ENCODE results near the gene OLFML1. TPM values are rescaled to one million over a fixed set of nuclear protein-coding genes. Genes with fewer than 3 reads are reported as not detected.

OLFML1 gene
- total RNA-seq, 1 experiment from 2014 or later, result 0.21 TPM

DNA sequence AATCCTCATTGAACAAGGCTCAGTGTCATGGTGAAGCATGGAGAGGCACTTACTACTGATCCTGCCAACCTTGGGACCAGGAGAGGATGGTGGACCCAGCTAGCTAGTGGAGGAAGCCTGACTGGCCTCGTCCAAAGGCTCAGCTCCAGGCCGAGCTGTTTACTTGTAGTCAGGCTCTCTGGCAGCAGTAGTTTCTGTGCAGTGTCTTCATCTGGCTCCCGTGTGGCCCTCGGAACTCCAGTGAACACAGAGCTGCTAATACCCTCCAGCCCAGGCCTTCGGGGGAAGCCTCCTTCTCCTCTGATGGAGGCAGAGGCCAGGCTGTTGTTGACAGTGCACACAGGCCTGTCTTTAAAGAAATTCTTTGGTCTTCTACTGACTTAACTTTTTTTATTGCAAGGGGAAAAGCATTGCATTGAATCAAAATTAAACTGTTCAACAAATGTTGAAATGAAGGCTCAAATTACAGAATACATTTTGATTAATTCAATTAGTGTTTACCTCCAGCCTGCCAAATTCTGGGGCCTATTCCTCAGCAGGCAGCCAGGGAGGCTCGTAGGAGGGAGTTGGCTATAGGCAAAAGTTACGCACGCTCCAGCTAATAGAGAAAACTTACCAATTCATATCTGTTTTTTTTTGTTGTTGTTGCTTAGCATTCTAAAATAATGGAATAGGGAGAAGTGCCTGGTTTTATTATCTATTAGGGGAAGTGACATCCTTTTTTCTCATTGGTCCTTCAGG is 47.3 kb downstream of the OLFML1 start:
- DNase-seq (ENCODE audit: low spot score), result no peak

DNA sequence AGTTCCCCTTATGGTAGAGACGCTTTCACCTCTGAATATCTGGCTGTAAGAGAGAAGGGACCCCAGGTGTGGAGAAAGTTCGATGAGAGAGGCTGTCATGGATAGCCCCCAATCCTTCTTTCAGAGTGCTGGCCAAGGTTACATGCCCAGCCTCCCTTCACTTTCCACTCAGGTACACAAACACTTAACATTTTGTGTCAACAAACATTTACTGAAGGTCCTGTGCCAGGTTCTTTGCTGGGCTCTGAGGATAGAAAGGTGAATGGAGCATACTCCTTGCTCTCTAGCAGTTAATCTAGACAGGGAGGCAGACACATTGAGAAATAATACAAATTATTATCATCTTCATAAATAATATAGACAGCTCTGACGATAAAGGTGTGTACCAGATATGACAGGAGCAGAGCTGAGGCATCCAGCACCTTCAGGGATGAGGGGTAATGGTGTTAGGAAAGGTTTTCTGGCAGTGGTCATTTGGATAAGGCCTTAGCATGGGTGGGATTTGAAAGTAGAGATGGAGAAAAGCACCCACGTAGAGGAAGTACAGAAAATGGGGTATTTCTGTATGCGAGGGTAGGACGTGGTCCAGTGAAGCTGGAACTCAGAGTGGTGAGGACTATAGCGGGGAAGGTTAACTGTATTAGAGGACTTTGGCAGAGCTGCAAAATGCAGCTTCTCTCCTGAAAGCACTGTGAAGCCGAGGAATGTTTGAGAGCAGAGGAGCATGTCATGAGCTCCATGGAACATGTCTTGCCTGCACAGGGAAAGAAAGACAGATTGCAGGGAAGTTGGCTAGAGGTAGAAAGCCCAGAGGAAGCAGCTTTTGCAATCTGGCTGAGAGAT is 48.1 kb downstream of the OLFML1 start:
- no peak for DNase-seq (ENCODE audit: low spot score)

DNA sequence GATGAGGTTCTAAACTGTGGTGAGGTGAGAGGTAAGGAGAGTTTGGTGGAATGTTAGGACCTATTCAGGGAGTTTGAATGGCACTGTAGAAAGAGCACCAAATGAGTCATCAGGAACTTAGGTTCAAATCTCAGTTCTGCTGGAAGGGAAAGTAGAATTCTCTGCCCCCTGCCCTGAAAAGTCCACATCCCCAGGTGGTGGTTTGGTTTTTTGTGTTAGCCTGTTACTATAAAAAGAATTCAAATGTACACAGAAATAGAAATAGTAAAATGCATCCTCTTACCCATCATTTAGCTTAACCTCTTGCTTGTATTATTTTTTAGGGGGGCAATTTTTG is 48.7 kb downstream of the OLFML1 start:
- DNase-seq (ENCODE audit: low spot score), result no peak

DNA sequence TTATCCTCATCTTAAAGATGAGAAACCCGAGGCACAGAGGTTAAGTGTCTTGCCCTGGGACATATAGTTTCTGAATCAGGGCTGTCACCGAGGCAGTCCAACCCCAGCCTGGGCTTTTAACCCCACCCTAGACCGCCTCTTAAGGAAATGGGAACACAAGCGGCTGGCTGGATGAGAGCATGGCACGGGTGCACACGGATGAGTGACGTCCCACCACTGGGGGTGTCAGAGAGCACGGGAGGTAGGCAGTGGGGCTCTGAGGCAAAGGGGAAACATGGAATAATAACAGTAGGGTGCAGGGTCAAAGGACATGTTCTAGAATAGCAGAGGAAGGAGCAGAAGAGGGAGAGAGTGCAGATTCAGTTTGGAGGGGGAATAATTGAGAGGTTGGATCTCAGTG is 50.8 kb downstream of the OLFML1 start:
- no peak for DNase-seq (ENCODE audit: low spot score)

DNA sequence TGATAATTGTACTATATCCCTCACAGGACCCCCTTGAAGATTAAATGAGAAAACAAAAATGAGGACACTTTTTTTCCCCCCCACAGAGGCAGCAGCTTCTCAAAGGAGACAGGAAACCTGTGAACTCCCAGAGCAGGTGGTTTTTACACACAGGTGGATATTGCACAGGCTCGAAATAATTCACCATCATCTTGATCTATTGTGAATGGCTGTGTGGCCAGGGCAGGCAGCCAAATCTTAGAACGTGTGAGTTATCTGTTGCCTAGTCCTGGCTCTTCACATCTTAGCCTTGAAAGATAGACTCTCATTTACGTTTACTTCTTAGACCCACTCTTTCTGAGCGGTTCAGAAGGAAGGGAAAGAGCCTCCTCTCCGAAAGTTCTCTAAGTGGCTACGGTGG is 52.0 kb downstream of the OLFML1 start:
- DNase-seq (ENCODE audit: low spot score), result no peak

DNA sequence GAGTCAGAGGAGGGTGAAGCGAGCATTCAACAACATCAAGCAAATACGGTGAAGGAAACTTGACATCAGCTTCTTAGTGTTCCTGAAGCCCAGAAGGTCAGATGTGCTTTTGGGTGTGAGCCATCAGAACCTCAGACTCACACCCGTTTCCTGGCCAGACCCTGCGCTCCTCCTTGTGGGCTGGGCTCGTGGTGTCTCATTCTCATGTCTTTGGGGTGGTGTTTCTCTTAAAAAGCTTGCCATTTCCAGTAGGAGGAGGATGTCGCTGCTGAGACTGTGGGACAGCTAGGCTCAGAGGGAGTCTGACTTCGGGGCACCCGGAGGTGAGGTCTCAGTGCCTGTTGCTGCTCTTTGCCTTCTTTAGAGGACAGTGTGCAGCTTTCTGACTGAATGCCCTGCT is 52.7 kb downstream of the OLFML1 start:
- no peak for DNase-seq (ENCODE audit: low spot score)

DNA sequence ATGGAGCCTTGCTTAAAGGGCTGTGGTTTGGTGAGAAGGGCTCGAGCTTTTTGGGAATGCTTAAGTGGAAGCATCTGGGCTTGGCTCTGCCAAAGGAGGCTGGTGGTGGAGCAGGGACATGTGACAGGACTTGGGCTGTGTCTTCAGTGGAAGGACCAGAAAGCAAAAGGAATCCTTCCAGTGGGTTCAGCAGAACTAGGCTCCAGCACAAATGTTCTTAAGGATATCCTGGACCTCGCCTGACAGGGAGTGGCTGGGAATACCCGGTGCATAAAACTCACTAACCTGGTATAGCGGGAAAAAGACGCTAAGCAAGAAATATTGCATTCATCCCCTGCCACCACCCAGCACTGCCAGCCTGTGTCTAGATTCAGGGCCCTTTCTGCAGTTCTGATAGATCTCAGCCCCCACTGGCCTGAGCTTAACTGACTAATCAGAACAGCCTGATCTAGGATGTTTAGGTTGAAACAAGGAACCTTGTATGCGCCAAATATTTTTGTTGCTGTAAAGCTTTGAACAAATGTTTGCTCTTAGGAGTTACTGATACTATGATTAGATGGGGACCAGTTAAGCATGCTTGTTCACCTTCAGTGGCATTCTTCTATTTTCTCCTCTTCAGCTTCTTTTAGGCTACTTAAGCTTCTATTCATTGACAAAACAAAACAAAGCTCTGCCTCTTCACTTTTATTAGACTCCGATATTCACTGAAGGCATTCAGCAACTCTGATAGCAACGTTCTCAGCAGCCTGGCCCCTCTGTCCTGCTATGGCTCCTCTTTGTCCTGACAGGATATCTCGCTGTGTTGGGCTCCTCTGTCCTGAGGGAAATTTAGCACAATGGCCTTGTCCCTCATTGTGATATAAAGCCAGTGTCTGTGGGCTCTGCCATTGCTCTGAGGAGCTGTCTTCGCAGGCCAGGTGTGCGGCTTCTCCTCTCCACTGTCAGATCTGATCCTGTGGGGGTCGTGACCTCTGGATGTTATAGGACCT is 53.5 kb downstream of the OLFML1 start:
- no peak for DNase-seq (ENCODE audit: low spot score)

DNA sequence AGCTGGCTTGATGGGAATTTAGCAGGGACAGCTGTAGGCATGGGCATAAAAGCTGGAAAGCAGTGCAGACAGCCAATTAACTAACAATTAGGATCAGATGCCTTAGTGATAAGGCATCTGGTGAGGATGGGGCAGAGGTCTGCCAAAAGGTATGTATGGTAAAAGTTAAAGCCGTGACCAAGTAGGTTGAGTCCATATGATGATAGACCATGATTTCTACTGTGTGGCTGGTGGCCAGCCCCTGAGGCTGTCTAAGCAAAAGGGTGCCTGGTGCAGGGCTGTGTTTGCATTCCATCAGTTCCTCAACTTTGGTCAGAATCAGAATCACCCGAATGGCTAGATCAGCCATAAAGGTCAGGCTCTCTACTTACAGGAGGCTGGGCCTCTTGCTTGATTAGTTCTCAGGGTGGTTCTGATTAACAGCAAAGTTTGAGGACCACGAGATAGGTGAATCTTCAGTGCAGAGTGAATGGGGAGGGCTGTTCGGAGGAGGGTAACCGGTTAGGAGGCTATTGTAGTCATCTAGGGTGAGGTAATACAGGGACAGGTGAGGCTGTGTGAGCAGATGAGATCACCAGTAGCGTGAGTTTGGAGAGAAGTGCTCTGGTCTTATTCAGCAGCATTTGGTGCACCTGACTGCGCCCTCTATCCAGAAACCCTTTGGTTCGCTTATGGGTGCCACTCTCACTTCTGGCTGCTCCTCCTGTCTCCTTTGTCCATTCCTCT is 55.7 kb downstream of the OLFML1 start:
- no peak for DNase-seq (ENCODE audit: low spot score)

DNA sequence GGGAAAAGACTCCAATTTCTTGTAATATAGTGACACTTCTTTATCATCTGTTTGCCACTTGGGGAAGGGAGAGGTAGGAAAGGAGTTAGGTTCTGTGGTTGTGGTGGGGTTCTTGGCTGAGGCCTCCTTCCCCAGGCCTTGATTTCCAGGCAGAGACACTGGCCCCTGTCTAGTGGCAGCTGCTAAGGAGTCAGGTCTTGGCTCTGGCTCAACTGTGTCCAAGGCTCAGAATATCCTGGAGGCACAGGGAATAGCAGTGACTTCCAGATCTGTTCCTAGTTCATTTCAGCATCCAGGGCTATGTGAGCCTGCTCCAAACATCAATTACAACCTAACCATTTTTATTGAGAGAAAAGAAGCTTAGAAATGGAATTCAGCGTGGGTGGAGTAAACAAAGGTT is 58.0 kb downstream of the OLFML1 start:
- no peak for DNase-seq (ENCODE audit: low spot score)

DNA sequence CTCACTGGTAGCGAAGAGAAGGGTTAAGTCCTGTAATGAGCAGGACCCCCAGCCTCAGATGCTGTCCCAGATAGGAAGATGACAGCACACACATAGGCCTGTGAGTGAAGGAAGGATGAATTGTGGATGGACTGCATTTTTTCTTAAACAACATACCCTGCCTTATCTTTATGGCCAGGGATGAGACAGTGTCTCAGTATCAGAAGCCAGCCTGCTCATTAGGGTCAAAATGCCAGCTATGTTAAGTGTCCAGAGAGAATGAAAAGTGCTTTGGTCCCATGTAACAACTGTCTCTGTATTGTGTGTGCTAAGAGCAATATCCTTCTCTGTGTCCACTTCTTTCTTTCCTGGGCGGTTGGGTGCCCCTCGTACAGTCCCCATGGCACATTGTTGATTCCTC is 58.7 kb downstream of the OLFML1 start:
- no peak for DNase-seq (ENCODE audit: low spot score)

DNA sequence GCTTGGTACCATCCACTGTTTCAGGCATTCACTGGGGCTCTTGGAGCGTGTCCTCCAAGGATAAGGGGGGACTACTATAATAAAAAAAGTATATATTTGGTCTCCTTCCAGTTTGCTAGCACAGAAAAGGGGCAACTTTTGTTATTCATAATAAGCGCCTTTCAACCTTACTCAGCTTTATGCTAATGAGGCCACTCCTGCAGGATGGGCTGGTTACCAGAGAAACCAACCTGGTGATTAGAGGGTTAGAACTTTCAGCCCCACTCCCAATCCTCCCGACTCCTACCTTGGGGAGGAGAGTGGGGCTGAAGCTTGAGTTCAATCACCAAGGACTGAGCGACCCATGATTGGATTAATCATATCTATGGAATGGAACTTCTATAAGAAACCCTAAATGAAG is 60.3 kb downstream of the OLFML1 start:
- DNase-seq (ENCODE audit: low spot score), result no peak

DNA sequence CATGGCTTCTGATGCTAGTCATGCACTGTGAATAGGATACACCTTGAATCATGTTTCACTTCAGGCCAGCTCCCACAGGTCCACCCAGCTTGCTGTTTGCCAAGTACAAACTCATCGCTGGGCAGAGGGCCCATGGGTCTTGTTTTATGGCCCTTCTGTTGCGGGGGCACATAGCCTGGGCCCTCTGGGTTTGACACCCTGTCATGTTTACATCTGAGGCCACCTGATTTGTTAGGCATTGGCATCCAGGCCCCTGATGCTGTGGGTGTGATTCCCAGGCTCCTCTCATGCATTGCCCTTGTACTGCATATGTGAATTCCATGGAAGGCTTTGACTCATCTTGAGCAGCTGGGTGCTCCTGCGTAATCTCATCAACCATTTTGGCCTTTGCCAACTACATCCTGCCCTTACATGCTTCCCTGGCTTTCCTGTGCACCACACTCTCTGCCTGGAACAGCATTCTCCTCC is 61.1 kb downstream of the OLFML1 start:
- DNase-seq (ENCODE audit: low spot score), result no peak

DNA sequence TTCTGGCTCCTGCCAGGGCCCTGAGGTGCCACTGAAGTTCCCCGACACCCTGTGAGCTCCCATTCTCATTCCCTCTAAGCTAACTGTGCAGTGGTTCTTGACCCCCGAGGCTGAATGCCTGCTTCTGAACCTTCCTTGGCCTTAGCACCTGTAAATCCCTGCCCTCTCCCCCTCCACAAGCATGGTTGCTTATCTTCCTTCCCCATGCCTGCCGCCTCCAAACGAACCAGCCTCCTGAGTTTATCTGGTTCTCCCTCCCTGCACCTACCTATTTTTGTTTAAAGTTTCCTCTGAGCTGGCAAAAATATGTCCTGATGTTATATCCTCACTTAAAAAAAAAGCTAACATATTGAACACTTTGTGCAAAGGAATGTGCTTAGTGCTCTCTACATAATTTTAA is 62.4 kb downstream of the OLFML1 start:
- no peak for DNase-seq (ENCODE audit: low spot score)

DNA sequence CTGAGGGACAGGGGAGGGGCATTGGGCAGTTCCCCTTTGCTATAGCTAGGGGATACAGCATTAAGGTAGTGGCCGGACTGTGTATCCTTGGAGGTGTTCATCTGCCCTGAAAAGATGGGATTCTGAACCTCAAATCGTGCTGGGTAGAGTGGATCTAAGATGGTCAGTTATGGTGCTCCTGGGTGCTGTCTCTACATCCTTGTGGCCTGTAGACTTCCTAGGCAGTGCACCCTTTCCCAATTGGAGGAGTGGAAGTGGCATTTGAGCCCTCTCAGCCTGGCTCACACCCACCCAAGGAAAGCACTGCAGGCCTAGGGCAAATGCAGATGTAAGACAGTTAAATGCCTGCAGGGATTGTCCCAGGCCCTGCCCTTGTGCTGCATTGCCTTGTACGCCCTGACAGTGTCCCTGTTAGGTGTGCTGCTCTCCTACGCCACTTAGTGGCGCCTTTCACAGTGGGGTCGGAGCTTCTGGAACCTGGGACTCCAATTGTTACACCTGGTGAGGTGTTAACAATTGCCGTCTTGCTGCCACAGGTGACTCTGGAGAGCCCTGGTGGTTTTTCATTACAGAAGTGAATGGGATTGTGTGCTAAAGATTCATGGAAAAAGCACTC is 63.5 kb downstream of the OLFML1 start:
- no peak for DNase-seq (ENCODE audit: low spot score)

DNA sequence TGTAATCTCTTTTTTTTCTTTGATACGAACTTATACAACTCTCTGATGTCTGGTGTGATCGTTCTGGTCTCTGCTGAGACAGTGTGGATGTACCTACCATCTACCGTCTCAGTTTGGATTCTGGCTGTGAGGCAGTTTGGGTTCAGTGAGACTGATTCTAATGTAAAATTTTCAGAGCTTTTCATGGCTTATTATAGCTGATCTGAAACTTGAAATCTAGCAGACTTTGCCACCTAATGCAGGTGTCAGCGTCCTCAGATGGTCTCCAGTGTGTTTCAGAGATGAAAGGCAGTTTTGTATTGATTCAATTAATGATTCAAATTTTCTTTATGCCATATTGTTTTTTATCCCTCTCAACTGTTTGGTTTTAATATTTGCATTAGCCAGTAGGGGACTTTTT is 64.4 kb downstream of the OLFML1 start:
- no peak for DNase-seq (ENCODE audit: low spot score)

DNA sequence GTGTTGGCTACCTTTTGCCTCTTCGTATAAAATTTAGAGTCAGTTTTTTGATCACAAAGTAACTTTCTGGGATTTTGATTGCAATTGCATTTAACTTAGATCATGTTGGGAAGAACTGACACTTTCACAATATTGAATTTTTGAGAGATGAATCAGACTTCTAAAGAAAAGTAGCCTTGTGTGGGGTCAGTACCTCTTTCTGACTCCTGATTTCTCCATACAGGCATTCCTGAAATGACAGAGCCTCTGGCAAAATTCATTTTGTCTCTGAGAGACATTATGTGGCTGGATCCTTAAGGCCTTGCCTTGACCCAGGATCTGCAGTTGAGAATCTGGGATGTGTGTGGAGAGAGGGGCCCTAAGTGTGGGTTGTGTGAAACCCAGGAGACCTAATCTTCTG is 66.3 kb downstream of the OLFML1 start:
- DNase-seq (ENCODE audit: low spot score), result no peak

DNA sequence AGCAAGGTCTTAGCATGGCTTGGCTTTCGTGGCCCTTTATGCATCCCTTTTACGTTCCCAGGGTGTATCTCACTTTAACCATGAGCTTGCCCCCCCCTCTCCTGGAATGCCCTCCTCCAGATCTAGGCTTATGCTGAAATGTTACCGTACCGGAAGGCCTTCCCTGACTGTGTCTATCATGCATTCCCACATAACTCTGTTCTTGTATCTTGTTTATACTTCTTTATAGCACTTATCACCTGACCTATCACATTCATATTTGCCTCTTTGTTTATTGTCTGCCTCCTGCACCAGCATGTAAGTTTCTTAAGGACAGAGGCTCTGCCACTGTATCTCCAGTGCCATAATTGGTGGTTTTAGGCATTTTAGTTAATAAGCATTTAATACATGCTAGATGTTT is 67.4 kb downstream of the OLFML1 start:
- DNase-seq (ENCODE audit: low spot score), result no peak

DNA sequence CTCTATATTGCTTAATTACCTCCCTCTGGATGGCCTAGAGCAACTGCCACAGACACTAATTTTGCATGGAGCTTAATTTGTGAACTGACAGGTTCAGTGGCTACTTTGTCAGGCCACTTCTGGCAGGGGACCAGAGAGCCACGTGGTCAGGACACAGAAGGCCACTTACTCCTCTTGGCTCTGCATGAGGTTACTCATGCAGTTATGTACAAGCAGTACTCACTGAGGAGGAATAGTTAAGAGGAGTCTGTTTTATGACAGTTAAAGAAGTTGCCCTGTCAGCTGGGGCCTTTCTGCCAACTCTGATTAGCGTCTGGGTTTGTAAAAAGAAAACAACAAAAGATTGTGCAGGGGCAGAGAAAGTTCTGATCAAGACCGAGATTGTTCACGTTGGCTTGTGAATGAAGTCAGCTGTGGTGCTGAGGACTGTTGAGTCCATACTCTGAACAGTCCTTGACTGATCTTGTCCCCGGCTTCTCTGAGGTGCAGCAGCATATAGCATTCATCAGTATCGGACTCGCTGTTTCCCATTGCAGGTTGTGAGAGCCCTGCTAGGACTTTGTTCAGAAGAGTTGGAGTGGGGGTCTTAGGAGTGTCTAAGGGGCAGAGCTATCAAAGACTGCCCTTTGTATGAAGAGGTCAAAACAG is 69.9 kb downstream of the OLFML1 start:
- DNase-seq (ENCODE audit: low spot score), result no peak

DNA sequence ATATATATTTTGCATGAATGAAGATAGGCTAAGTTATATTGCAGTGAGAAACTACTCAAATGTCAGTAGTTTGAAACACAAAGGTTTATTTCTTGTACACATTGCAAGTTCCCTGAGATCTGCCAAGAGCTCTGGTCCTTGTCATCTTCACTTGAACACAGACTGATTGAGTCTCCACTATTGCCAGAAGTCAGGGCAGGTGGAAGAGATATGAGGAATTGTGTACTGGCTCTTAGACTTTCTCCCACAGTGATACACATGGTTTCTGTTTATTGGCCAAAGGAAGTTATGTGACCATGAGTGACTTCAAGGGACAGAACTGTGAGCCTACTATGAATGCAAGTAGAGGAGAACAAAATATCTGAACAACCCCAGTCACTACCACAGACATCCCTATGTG is 72.7 kb downstream of the OLFML1 start:
- no peak for DNase-seq (ENCODE audit: low spot score)

Data from H4 (cell line).